ENCODE measurements around the gene PTPN2.

PTPN2 gene

DNA sequence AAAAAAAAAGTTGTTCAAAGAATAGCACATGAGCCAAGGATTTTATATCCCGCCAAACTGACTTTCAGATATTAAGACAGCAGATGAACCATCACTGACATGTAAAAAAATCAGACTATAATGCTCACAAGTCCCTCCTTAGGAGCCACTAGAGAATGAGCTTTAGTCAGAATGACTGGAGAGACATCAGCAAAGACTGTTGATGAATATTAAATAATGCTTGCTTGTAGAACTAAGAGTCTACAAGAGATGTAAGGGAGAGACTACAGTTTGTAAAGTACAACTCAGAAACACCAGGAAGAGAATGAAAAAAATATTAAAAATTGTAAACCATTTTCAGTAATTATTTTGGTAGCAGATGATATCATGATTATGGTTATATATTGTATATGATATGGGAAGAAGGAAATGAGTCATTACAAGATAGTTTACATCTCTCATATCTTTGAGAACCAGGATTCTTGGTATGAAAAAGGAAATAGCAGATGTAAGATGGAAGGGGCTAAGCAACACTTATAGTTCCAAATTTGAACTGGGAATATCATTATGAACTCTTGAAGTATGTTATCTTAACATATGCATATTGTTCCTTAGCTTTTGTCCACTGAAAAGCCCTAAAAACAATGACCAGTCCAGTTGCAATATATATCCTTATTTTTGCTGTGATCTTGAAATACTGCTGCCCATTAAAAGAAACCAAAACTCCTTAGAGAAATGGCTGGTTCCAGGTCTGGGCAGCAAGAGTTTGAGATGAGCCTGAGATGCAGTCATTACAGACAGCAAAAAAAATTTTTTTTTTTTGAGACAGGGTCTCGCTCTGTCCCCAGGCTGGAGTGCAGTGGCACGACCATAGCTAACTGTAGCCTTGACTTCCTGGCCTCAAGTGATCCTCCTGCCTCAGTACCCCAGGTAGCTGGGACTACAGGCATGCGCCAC, 55.7 kb downstream of the PTPN2 start:
- DNase-seq (ENCODE audit: low read depth in 1 of 2, low spot score in 1 of 2), result no peak

DNA sequence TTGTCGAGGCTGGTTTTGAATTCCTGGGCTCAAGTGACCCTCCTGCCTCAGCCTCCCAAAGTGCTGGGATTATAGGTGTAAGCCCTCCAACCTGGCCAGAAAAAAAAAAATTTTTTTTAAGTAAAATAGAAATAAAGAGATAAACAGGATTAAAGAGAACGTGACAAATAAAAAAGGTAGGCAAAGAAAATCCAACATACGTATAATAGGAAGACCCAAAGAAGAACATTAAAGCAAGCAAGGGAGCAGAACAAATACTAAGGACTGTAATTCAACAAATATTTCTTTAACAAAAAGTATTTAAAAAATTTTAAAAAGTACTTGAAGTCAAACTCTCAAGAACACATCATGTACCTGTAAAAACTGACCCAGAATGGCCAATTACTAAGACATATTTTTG, 56.4 kb downstream of the PTPN2 start:
- no peak for DNase-seq (ENCODE audit: low read depth in 1 of 2, low spot score in 1 of 2)

DNA sequence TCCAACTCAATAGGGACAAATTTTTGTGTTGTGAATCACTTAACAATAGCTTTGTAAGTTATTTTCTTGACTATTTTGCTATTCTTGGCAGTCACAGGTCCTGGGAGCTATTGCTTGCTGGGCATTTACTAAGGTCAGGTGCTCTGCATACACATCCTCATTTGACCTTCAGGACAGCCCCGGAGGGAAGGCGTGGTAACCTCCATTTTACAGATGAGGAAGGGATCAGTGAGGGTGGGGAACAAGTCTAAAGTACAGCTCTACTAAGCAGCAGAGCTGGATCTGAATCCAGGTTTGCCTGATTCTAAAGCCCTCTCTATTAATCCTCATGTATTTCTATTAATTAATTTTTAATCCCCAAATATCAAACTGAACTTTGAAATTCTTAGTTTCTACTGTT, 58.8 kb downstream of the PTPN2 start:
- DNase-seq (ENCODE audit: low read depth in 1 of 2, low spot score in 1 of 2), result no peak

DNA sequence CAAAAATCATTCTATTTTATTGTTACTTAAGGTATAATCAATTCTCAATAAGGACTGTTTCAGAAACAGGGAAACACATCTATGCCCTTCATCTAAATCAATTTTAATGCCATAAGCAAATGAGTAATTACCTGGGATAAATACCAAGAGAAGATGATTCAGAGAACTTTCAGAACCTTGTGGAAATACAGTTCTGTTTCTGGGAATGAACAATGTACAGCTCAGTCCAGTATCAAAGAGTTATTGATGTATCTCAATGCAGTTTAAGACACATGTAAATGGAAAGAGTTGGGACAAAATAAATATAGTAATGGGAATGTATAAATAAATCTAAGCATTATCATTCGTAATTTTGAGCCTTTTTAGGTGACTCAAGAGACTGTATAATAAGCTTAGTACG, 60.1 kb downstream of the PTPN2 start:
- no peak for DNase-seq (ENCODE audit: low read depth in 1 of 2, low spot score in 1 of 2)

DNA sequence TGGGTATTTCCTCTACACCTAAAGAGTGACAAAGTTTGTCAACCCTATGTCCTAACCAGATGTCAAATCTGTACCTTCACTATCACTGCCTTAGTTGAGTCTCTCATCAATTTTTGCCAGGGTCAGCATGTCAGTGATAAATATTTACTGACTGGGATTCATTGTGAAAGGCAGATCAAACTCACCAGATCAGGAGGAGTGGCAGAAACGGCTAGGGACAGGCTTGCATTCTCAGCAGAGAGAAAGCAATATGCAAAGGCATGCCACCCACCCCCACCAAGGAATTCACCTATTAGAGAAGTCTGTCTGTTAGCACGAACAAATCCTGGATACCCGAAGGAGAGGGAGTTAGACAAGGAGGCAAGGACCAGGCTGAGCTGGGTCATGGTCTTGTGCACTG, 62.6 kb downstream of the PTPN2 start:
- no peak for DNase-seq (ENCODE audit: low read depth in 1 of 2, low spot score in 1 of 2)

DNA sequence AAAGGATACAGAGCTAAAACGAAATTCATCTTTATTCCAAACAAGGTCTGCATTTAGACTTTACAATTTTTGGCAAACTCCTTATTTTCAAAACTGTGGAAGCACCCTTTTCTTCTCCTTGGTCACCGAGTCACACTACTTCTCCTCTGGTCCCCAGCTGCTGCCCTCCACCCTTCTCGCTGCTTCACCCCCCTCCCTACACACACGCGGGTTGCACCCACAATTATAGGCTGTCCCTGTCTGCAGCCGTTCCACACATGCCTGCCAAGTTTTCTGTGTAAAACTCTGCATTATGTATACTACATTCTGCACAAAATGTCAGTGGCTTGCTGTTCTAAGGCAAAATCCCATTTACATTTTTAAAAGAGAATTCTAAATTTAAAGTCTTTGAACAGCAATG, 63.5 kb downstream of the PTPN2 start:
- DNase-seq (ENCODE audit: low read depth in 1 of 2, low spot score in 1 of 2), result no peak

DNA sequence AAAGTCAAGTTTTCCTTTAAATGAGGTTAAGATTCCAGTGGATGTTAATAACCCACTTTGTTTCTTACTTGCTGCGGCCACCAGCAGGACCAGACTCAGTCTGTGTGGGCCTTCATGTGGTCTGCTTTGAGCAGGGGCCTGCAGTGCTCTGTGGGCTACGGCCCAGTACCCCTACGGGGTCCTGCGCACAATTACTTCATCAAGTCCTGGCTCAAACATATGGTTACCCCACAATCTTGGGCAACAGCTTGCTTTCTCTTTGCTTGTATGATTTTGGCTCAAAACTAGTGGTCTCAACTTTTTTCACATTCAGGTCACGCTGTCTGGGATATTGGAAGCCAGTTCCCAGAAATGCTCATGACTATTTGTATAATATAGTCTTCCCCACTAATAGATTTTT, 64.2 kb downstream of the PTPN2 start:
- DNase-seq (ENCODE audit: low read depth in 1 of 2, low spot score in 1 of 2), result no peak

DNA sequence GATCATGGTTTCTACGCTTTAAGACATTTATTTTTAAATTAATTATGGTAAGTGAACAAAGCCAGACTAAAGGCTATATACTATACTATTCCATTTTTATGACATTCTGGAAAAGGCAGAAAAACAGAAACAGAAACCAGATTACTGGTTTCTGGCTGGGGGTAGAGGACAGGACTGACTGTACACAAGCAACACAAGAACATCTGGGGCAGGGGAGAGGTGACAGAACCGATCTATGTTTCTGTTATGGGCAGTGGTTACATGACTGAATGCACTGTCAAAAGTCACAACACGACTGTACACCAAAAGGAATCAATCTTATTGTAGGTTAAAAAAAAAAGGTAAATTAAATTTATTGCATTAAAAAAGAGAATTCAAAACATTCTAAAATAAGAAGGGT, 64.7 kb downstream of the PTPN2 start:
- no peak for DNase-seq (ENCODE audit: low read depth in 1 of 2, low spot score in 1 of 2)

DNA sequence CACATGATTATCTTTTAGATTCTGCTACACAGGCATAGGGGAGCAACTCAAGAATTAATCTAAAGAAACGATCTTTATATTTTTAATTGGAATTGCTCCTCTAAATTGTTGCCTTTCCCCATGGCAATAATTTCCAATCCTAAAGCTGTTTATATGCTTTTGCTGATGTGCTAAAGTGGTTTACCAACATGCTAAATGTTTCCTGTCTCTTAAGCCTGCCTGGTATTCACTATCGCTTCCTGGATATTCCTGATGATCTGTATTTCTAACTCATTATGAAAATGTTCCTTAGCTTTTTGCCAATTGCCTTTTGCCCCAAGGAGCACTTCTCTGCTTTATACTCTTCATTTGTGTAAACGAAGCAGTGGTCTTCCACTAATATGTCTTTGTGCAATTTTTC, 65.8 kb downstream of the PTPN2 start:
- DNase-seq (ENCODE audit: low read depth in 1 of 2, low spot score in 1 of 2), result no peak

DNA sequence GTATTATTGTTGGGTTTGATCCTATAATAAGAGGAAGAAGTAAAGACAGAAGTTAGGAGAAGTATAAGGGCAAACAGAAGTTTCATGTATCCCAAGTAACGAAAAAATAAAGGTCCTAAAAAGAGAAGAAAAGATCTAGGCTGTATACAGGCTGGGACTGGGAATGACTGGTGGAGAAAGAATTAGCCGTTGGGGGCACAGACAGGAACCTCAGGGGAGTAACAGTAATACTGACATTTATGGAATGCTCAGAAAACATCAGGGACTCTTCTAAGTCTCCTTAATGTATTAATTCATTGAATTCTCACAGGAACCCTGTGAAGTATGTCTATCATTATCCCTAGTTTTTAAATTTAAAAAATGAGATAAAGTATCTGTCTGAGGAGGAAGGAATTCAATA, 67.6 kb downstream of the PTPN2 start:
- DNase-seq (ENCODE audit: low read depth in 1 of 2, low spot score in 1 of 2), result no peak

DNA sequence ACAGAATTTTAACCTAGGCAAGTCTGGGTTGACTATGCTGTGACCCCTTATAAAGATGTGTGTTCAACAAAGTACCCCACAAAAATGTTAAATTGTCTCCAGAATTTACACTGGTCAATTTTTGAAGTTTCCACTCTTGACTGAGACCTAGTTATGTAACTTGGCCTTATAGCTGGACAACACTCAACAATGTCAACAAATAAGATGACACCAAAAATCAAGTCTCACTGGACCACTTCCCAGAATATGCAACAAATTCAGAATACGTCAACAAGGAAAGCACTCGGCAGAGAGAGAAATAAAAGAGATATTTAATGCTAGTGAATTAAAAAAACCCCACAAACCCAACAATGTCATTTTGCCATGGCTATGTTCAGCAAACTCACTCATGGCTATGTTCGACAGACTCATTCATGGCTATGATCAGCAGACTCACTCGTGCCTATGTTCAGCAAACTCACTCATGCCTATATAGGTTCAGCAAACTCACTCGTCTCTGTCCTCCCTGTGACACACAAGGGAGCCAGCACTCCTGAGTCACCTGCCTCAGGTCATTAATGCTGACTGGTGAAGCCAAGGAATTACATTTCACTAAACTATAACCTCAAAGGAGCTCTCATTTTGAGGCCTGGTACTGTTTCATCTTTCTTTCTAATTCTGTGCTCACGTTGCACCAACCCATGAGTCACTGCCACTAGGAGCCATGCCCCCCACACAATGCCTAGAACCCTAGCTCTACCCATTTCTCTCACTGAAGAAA, 72.7 kb downstream of the PTPN2 start:
- no peak for DNase-seq (ENCODE audit: low read depth in 1 of 2, low spot score in 1 of 2)

DNA sequence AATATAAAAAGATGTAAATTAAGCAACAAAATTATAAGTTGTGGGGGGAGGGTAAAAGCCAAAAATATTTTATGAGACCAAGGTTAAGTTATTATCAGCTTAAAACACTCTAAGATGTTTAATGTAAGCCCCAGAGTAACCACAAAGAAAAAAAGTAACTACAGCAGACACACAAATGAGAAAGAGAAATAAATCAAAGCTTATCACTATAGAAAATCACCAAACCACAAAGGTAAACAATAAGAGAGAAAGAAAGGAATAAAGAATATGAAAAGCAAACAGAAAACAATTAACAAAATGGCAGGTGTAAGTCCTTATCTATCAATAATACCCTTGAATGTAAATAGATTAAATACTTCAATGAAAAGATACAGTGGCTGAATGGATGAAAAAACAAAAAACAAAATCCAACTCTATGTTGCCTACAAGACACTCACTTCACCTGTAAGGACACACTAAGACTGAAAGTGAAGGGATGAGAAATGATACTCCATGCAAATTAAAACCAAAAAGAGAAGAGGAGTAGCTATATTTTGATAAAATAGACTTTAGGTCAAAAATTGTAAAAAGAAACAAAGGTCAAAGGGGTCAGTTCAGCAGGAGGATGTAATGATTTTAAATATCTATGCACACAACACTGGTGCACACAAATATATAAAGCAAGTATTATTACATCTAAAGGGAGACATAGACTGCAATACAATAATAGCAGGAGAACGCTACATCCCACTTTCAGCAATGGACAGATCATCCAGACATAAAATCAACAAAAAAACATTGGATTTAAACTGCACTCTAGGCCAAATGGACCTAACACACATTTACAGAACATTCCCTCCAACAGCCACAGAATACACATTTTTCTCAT, 80.7 kb downstream of the PTPN2 start:
- no peak for DNase-seq (ENCODE audit: low read depth in 1 of 2, low spot score in 1 of 2)

DNA sequence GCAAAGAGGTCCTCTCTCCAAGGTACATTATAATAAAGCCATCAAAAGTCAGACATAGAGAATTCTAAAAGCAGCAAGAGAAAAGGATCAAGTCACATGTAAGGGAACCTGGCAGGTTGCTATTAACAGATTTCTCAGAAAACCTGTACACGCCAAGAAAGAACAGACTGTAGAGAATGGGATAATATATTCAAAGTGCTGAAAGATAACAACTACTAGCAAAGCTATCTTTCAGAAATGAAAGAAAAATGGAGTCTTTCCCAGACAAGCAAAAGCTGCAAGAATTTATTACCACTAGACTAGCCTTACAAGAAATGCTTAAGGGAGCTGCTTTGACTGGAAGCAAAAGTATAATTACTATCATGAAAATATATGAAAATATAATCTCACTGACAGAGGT, 81.5 kb downstream of the PTPN2 start:
- no peak for DNase-seq (ENCODE audit: low read depth in 1 of 2, low spot score in 1 of 2)

DNA sequence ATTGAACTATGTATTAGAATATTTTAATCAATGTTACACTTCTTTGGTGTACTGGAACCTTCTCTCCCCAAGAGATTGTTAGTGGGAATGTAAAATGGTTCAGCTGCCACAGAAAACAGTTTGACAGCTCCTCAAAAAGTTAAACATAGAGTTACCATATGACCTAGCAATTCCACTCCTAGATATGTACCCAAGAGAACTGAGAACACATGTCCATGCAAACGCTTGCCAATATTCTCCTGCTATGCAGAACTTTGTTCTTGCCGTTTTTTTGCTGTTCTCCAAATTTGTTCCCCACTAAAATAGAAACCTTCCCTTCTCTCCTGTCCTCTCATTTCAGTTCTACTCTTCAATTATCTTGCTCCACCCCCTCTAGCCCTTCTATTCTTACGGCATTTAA, 87.6 kb downstream of the PTPN2 start:
- no peak for DNase-seq (ENCODE audit: low read depth in 1 of 2, low spot score in 1 of 2)

DNA sequence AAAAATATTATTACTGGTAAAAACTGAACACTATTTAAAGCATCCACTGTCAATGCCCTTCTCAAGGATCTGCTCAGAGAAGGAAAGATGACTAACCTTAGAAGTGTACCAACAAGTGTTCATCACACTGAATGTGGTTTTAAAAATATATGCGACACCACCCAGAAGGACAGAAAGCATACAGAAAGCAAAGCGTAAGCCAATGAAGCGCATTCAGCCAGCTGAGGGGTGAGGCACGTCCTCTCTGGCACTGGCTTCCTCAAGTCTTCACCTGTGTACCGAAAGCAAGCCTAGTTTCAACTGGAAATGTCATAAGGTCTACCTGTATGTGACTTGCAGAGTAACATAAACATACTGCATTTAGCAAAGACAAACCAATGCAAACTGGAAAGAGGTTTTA, 92.4 kb downstream of the PTPN2 start:
- no peak for DNase-seq (ENCODE audit: low read depth in 1 of 2, low spot score in 1 of 2)

DNA sequence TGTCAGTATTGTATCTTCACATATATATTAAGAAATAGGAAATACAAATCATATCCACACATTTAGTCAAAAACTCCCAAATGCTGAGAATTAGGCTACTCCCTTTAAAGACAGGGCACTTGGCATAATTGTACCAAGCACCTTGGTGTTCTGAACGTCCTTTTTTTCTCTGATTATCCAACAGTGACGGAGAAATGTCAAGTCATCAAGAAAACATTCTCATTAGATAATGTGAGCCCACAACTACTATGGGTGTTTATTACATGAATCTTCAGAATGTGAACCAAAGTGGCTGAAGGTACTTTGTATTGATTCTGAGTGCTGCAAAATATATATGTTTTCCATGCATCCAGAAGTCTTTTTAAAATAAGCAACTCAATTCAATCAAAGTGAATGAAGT, 97.4 kb downstream of the PTPN2 start:
- no peak for DNase-seq (ENCODE audit: low read depth in 1 of 2, low spot score in 1 of 2)

DNA sequence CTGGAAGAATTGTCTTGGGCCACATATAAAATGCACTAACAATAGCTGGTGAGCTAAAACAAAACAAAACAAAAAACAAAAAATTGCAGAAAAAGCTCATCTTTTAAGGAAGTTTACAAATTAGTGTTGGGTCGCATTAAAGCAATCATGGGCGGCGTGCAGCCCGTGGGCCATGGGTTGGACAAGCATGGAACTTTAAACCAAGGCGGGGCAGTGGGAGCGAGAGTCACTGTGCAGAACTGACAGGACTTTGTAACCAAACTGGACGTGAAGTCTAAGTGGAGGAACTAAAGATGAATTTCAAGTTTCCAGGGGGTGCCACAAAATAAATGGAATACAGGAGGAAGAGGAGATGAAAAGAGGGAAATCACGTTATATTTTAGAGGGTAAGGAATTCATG, 100.5 kb downstream of the PTPN2 start:
- DNase-seq (ENCODE audit: low read depth in 1 of 2, low spot score in 1 of 2), result no peak

DNA sequence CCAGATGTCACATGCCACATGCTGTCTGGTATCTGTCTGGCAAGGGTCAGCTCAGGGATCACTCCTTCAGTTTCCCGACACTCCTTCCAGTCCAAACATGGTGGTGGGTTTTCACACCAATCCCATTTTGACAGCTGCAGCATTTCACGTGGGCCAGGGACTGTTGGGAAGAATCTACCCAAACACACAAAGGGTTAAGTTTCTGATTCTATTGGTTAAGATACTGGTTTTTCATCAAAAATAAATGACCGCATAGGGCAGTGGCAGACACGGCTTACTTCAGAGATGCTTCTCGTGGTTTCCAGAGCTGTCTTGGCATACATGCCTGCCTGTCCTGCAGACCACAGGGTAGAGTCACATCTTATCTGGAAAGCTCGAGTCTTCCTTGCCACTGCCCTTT, 101.5 kb downstream of the PTPN2 start:
- no peak for DNase-seq (ENCODE audit: low read depth in 1 of 2, low spot score in 1 of 2)

DNA sequence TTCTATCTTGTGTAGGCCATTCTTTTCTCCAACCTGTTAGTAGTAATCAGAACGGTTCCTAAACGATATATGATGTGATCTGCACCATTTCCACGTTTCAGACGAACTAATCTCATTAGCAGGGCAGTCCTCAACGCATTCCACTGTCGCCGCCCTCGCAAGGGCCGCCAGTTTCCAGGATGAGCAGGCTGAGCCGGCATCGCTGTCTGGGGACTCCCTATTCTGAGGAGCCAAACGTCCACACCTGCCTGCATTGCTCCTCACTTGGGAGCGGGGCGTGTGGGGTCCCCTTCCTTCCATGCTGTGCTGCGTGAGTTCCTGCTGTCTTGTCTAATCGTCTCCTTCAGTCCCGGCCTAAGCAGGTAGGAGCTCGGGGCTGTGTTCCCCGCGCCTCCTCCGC, 104.6 kb downstream of the PTPN2 start:
- no peak for DNase-seq (ENCODE audit: low read depth in 1 of 2, low spot score in 1 of 2)

DNA sequence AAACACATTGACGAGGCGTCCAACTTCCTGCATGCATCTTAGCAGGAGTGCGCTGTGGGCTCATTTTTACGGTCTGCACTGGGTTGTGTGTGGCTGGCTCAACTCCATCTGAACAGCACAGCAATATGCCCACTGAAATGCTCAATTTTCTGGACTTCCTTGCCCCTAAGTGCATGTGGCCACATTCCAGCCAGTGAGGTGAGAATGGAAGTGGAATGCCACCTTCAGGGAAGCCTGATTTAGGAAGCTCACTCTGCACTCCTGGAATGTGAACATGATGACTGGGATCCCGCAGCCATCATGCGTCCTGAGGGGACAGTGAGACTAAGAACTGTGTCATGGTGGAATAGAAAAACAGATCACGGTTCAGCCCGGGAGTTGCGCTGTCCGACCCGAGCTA, 105.0 kb downstream of the PTPN2 start:
- no peak for DNase-seq (ENCODE audit: low read depth in 1 of 2, low spot score in 1 of 2)

DNA sequence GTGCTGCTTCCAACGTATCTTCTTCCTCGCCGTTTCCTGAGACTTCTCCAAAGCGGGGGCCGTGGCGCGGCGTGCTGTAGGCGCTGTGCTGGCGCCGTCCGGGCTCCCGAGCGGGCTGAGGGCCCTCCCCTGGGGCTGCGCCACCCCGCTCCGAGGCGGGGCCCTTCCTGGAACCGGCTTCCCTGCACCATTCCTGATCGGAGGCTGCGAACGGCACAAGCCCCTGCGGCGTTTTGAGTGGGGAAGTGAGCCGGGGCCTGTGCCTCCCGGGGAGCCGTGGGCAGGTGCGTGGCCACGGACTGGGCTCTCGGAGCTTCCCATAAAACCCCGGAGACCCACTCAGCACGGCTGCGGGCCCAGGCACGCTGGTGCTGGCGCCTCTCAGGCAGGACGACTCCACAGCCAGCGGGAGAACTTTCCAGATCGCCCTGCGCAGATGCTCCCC, 106.5 kb downstream of the PTPN2 start:
- no peak for DNase-seq (ENCODE audit: low read depth in 1 of 2, low spot score in 1 of 2)
